Femur (tissue), 1 donor: ENCODE results near the gene GNAT1.
A peak's percentile ranks its signal among the peaks of the same experiment; 100 is the strongest.
"Not testable (repeated sequence)": the region's sequence is repeated elsewhere in the genome, so short reads cannot be mapped to it uniquely, and the experiment has no call there.

Experiments used
- DNase-seq: peaks from one replicate; pipeline ENCODE4 v3.0.0-alpha.2; 2017

GNAT1 gene

DNA sequence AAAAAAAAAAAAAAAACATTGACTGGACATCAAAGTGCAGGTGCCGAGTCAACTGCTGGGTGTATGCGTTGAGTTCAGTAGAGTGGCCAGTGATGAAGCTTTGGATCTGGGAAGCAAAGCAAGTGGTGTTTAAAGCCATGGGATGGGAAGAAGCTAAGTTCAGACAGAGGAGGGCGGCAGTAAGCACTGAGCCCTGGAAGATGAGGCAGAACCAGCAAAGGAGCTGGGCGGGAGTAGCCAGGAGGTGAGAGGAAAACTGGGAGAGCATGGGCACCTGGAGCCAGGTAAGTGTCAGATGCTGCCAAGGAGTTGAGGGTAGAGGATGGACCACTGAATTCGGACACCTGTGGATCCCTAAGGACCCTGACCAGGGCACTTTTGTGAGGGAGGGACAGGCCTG lies 33.2 kb downstream of the GNAT1 start:
- DNase-seq = no peak

DNA sequence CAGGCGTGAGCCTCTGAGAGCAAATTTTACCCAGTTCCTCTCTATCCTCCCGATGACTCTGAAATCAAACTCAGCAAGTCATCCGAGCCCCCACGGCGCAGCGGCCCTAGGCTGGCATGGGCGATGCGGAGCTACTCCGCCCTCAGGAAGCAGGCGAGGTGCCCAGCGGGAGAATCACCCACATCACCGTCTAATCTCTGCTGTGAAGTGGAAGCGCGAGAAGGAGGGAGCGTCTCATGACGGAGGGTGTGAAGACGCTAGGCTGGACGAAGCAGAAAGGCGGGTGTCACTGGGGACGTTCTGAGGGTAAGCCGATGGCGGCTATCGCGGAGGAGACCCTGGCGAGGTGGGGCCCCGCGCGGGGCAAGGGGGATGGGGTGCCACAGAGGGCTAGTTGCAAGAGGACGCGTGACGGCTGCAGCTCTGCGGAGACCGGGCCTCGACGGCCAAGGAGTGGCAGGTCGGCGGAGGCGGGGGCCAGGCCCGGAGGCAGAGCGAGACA lies 35.5 kb downstream of the GNAT1 start:
- peak; percentile 68 for DNase-seq

DNA sequence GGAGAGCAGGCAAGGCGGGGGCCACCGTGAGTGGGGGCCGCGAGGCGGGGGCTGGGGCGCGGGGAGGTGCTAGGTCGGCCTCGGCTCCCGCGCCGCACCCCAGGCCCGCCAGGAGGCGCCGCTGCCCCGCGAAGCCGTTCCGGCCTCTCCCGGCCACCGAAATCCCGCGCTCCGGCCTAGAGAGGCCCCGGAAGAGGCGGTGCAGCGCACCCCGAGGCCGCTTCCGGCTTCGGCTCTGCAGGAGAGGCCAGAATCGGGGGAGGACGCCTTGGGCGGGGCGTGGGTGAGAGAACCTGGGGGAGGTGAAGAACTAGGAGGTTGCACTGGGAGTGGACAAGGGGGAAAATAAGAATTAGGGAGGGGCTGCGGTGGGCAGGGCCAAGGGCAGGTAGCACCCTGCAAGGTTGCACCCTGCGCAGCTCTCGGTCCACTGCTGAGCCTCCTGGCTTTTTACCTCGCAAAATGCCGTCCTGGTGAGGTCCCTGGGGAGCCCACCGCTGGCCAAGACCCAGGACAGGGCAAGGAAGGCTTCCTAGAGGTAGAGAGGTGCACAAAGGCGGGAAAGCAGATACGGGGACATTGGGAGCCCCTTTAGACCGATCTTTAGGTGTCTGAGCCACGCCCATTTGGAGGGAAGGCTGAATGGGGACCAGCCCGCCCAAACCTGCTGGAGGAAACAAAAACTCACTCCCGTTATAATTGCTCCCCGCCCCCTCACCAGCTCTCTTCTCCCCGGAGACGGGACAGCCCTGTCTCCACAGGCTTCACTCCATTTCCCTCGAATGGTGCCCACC lies 36.2 kb downstream of the GNAT1 start:
- peak; percentile 95 for DNase-seq

DNA sequence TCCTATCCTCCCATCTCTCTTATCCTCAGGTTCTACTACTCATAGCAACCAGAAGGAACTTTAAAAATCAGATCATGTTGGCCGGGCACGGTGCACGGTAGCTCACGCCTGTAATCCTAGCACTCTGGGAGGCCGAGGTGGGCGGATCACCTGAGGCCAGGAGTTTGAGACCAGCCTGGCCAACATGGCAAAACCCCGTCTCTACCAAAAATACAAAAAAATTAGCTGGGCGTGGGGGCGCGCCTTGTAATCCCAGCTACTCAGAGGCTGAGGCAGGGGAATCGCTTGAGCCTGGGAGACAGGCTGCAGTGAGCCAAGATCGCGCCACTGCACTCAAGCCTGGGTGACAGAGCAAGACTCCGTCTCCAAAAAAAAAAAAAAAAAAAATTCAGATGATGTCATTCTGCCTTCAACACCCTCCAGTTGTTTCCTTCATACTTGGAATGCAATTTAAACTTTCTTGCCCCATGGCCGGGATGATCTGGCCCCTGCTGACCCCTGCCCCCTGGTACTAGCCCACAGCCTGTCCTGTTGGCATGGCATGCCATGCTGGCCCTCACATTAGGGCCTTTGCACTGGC lies 36.9 kb downstream of the GNAT1 start:
- DNase-seq = not testable (repeated sequence)

DNA sequence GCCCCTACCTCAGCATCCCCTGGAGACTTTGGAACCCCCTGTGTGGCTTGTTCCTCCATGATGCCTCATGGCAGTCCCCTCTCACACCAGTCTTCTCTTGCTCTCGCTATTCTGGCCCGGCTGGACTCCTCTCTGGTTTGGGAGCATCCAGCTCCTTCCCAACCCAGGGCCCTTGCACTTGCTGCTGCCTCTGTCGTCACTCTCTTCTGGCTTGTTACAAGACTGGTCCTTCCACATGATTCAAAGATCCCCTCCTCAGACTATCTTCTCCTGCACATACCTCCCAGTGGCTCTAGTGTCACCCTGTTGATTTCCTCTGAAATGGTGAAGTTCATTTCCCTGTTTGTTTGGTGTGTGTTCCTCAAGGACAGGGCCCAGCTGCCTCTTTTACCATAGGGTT lies 38.1 kb downstream of the GNAT1 start:
- no peak for DNase-seq

DNA sequence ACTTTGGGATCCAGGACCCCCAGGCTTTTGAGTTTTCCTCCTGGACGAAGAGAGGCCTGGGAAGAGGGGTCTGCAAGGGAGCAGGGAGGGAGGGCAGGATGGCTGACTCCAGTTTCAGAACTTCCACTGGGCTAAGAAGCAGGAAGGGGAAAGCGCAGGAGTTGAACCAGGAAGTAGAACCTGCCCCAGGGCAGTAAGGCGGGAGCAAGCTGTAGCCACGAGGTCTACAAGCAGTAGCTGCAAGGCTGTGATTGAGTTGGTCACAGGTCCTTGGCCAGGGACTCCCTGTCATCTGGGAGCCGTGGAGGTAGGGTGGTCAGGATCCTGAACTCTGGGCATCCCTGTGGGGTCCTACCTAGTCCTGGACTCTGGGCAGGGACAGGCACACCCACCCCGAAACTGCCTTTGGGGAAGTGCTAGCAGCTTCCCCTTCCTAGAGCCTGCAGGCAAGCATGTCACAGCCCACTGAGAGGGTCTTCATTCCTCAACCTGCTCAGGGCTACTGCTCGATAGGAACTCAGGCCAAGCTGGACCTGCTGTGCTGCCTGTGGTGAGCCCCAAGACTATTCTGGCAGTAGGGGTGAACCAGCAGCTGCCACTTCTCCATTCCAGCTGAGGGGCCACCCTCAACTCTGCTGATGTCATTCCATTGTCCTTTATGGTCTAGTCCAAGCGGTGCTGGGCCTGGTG lies 38.8 kb downstream of the GNAT1 start:
- DNase-seq = no peak

DNA sequence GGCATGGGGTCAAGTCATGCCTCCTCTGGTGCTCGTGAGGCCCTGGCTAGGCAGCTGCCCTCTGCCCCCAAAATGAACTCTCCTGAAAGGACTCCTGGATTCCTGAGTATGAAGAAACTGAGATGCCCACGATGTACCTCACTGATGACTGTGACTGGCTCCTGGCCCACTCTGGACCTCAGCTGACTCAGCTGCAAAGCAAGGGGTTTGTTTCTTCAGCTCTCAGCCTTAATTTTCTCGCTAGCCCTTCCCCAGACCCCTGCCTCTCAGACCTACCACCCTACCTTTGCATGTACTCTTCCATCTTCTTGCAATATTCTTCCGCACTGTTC lies 39.4 kb downstream of the GNAT1 start:
- no peak for DNase-seq

DNA sequence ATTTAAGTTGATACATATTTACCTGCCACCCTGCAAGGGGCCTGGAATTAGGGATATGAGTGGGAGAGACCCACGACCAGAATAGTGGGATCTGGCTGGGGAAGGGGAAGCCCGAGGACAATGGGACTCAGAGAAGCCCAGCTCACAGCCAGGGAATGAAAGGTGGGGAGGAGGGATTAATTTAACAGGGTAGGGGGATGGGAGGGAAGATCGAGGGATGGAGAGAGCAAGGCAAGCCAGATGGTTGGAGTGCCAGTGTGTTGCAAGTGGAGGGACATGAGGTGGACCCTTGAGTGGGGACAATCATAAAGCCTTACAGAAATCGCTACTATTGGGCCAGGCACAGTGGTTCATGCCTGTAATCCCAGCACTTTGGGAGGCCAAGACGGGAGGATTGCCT lies 40.2 kb downstream of the GNAT1 start:
- no peak for DNase-seq

DNA sequence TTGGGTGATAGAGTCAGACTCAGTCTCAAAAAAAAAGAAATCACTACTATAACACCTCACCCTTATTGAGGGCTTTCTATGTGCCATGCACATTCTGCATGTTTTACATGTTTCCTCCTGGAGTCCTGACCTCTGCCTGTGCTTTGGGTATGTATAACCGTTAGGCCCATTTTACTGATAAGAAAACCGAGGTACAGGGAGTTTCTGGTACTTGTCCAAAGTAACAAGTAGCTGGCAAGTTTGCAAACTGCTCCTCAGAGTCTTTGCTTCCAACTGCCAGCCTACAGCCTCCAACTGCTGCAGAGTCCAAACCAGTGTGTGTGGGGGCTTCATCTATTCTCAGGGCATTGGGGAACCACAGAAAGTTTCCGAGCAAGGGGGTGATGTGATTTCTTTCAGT lies 40.9 kb downstream of the GNAT1 start:
- DNase-seq = no peak

DNA sequence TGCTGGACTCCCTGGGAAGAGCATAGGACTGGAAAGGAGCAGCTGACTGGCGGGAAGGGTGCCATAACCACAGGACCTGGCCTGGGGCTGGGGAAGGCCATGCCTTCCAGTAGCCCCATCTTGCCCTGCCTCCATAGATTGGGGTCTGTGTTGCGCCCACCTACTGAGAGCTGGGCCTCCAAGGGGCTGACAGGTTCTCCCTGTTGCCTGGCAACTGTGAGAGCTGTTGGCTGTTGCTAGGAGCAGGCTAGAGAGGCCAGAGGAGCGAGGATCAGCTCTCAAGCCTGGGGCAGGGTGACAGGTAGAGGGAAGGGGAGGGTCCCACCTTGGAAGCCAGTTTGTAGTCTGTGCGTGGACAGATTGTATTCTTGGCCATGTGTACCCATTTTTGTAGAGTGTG lies 41.8 kb downstream of the GNAT1 start:
- DNase-seq = no peak

DNA sequence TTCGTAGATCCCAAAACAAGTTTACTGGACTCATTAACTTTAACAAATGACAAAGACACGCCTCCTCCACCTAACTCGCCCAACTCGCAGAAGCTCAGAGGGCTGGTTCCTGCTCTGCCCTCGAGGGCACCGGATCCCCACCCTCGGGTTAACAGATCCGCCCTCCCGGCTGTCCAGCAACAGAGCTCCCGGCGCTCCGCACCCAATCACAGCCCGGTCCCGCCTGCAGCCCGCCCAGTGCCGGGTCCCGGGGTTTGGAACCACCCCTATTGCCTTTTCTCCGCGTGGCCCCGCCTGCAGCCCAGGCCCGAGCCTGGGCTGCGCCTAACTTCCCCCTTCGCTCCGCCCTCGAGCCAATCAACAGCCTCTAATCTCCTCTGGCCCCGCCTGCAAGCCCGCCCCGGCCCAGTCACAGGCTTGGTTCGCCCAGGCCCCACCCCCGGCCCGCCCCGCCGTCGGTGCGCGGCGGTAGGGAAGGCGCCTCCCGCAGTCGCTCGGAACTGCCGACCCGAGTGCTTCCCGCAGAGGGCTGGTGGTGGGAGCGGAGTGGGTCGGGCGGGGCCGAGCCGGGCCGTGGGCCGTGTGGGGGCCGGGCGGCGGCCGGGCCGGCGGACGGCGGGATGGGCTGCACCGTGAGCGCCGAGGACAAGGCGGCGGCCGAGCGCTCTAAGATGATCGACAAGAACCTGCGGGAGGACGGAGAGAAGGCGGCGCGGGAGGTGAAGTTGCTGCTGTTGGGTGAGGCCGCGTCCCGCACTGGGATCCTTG lies 44.5 kb downstream of the GNAT1 start, which contains the start of gene GNAI2:
Gene GNAI2, plus strand, starts transcription at position 489 of the 768 bp plus-strand sequence. Its CDS starts 132 bp downstream, at position 621.
- peak; percentile 99 for DNase-seq

DNA sequence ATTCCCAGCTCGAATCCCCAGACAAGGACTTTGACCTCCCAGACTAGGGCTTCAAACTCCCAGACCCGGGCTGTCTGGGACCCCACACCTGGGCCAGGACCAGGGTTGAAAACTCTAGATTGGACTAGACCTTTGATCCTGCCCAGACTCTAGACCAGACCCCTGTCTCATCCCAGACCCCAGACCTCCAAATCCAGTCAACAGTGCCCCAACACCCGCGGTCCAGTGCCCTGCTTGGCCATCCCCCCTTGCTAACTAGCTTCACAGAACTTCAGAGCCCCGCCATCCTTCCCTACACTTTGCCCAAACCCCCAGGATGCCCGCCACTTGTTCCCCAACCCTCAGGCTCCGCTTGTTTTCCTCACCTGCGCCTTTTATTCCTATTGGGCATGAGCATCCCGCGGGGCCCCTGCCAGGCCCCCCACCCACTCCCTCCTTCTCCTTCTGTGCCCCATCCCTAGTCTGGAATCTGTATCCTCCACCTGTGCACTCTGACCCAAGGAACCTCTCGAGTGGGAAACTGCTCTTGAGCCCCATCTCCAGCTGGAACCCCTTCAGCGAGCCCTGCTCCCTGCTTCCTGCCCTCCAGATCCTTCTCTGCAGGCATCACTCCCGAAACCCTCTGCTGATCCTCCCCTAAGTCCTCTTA lies 45.2 kb downstream of the GNAT1 start:
- DNase-seq = no peak

DNA sequence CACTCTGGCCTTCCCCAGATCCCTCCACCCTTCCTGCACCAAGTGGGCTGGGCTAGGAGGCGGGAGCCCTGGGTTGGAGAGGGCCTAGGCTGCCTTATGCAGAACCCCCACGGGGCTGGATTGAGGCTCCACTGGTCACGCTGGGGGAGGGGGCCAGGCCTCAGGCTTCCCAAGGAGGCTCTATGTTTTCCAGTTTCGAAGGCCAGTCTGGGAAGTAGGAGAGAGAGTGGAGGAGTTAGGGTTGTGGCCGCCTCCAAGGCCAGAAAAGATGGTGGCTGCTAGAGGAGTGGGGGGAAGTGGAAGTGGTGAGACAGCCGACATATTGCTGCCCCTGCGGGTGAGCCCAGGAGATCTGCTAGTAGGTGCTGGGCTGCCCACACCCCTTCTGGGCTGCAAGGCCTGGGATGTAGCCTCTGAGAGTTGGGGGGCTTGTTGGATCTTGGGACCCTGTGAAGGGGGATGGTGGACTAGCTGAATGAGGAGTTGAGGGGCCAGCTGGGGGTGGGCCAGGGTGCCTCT lies 45.8 kb downstream of the GNAT1 start:
- peak; percentile 57 for DNase-seq

DNA sequence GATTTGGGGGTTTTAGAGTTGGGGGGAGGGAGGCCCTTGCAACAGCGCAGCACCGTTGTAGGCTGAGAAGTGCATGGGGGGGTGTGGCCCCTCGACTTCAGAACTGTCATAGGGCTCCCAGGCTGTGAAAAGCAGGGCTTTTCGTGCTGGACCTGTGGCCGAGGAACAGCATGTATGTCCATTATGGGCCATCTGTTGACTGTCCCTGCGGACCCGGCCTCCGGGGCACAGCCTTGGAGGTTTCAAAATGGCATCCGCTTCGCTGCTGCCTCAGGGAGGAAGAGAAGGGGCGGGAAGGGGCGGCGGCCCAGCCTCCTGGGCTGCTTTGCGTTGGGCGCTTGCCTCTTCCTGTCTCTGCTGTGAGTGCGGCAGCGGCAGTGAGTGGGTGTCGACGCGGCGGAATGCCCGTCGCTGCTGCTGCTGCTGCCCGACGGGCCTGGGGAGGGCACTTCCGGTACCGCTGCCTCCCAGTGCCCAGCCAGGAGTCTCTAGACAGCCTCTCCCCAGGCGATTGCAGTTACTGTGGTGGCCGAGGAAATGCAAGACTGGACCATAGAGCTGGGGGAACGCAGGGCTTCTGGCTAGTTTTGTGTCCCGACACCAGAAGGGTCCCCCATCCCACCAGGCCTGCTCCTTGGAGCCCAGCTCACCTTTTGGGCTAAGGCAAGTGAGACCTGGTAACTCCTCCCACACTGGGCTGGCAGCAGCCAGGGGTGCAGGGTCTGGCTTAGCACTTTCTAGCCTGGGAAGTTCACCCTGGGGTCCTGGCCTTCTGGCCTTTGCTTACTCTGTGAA lies 46.5 kb downstream of the GNAT1 start:
- DNase-seq = peak; percentile 91

DNA sequence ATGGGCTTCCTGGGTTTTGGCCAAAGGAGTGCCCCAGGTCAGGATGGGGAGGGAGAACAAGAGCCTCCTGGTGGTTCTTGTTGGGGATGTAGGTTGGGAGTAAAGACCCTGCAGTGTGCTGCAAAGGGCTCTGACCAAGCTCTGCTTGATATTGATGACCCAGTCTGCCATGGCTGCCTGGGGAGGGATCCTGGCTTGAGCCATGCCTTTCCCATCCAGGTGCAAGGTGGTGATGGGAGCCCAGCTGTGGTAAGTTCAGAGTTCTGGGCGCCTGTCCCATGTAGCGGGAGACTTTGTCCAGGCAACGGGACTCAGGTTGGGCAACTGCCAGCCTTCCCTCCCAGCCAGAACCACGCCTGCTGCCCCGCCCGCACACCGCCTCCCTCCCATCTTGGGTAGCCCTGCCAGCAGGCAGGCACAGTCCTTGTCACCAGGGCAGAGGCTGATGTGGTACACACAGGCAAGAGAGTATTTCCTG lies 47.2 kb downstream of the GNAT1 start:
- DNase-seq = peak; percentile 75

DNA sequence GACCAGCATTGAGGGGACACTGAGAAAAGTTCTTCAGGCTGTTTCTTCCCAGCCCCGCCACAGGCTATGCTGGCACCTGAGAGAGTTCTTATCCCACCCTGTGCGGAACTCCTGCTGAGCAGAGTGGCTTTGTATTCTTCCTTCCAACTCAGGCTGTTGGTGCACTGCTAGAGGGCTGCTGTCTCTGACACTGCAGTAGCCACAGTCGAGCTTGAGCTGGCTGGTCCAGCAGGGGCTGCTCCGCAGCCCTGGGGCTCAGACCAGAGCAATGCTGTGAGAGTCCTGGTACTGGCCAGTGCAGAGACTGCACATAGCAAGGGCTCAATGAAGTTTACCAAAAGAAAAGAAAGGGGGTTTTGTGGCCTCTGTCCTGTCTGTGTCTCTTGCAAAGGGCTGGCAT lies 48.2 kb downstream of the GNAT1 start:
- no peak for DNase-seq

DNA sequence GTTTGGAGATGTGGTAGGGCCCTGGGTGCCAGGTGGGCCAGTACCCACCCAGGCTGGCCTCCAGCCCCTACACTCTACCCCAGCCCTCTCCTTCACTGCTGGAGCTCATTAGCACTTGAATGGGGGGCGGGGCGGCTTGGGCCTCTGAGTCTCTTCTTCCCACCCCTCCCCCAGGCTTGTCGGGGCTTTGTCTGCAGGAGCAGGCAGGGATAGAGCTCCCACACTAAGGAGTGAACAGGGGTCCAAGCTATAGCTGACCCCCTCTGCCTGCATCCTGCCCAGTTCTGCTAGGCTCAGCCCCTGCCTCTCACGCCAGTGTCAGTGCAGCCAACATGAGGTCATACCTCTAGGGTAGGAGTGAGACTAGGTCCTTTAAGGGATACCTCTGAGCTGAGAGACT lies 49.8 kb downstream of the GNAT1 start:
- DNase-seq = no peak

DNA sequence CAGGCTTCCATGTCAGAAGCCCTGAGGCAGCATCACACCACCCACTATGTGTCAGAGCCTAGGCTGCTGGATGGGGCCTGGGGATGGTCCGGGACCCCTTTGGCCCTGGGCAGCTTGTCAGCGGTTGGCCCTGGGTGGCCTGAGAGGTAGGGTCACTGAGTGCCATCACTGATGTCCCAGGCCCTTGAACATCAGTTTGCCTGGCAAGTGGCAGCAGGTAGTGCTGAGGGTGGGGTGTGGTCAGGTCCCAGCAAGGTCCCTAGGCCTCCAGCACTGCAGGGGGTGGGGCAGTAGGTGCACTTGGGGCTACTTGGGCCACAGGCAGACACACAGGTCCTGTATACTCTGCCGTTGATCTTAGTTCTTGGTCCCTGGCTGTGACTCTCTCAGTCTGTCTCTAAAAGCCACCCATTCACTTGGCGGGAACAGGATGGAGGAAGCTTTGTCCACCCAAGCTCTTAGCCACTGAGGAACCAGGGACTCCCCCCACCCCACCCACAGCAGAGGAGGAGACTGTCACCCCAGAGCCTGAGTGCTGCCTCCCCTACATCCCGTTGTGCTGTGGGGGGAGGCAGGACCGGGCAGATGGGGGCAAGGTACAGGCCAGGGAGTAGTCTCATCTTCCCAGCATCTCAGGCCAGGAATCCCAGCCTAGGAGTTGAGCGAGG lies 50.4 kb downstream of the GNAT1 start:
- no peak for DNase-seq

DNA sequence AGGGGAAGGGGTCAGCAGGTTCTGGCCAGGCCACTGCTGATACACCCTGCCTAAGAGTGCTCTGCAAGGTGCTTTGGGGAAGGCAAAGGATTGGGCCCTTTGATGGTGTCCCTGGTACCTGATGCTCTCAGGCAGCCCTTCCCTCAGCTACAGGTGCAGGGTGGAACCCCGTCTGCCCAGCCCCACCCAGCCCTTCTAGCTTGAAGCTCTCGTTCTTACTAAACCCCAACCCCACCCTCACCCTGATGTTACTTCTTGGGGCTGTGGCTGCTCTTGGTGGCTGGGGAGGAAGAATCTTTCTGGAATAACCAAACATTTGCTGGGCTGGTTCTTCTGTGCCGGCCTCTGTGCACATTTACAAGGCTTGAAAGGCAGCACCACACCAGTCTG lies 51.0 kb downstream of the GNAT1 start:
- DNase-seq = no peak

DNA sequence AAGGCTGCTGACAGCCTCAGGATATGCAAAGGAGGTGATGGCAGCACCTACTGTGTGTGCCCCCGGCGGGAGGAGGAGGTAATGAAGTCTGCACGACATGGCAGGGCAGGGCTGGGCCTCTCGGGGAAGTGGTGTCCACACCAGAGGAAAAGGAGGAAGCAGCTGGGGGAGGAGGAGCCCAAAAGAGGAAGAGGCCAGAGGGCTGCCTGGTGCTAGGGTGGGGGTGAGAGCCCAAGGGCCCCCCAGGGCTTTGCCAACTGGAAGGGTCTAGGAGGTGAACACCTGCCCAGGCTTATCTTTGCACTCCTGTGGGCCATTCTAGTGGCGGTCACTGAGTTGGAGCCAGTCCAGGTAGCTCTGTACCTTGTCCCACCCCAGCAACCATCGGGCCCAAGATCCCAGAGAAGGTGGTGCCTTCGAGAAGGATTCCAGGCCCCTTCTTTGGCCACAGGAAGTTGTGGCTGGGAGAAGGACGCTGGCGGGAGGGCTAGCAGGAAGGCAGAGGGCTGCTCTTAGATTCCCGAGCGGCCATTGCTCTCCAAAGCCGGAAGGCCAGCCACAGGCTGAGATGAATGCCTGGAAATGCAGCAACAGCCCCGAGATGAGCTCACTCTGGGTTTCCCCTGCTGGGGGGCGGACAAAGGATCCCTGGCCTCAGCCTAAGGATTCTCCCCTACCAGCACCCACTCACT lies 51.6 kb downstream of the GNAT1 start:
- DNase-seq = peak; percentile 84
